ENCODE results near the gene SLC6A20.
A peak's percentile ranks its signal among the peaks of the same experiment; 100 is the strongest.

Gene SLC6A20, protein sequence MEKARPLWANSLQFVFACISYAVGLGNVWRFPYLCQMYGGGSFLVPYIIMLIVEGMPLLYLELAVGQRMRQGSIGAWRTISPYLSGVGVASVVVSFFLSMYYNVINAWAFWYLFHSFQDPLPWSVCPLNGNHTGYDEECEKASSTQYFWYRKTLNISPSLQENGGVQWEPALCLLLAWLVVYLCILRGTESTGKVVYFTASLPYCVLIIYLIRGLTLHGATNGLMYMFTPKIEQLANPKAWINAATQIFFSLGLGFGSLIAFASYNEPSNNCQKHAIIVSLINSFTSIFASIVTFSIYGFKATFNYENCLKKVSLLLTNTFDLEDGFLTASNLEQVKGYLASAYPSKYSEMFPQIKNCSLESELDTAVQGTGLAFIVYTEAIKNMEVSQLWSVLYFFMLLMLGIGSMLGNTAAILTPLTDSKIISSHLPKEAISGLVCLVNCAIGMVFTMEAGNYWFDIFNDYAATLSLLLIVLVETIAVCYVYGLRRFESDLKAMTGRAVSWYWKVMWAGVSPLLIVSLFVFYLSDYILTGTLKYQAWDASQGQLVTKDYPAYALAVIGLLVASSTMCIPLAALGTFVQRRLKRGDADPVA

DNA sequence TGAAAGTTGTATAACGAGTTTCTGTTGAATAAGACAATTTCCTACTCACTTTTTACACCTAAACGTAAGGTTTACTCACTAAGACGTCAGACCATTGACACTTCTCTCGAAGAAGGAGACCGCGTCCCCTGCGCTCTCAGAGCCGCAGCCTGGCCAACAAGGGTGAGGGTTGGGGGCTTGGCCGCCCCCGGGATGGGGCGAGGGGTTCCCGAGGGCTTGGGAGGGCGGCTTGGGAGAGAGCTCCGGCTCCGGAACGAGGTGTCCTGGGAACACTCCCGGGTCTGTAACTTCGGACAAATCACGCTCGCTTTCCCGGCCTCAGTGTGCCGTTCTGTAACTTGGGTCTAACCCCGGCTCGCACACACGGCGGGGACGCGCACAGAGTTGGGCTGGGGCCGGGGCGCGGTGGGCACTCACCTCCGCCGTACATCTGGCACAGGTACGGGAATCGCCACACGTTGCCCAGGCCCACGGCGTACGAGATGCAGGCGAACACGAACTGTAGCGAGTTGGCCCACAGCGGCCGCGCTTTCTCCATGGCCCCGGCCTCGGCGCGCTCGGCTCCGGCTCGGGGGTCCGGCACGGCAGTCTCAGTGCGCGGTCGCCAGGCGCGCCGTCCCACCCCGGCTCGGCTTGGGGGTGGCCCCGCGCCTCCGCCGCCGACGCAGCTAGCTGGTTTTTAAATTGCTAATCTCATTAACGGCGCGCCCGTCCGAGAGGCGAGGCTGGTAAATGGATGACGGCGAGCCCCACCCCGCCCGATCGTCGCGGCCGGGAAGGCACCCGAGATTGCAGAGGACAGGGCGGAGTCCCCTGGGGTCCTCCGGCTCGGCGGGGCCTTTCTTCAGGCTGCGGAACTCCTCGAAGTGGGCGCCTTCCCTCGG is at the start of gene SLC6A20:
SLC6A20 (minus strand) TSS at position 655 of the 884 bp plus-strand sequence; CDS start at position 538, 117 bp downstream.
- H3K27me3 ChIP-seq (ENCODE audit: control insufficient read depth in 1 of 2, insufficient read depth in 2 of 2, low read length in 2 of 2): peaks cover 11 to 26% of the 10 kb centered on the region in 2 donors
- H3K9ac ChIP-seq (ENCODE audit: low read depth in 1 of 2, low read length in 2 of 2): peak within 1 kb of the TSS; percentile 77
- peak within 1 kb of the TSS; percentile 55 for H3K27ac ChIP-seq (ENCODE audit: low read depth, low read length)
- peaks cover 25 to 29% of the 10 kb centered on the region in 2 donors for H3K4me1 ChIP-seq (ENCODE audit: control insufficient read depth in 1 of 2, insufficient read depth in 2 of 2, low read length in 2 of 2)
- no peaks in the 10 kb centered on the region for H3K9me3 ChIP-seq (ENCODE audit: control insufficient read depth in 1 of 2, low read length in 2 of 2)
- peak within 1 kb of the TSS; percentile 81 to 83 for H3K4me3 ChIP-seq (ENCODE audit: low read depth in 1 of 2, low read length in 2 of 2)
- no peaks in the 10 kb centered on the region for H3K36me3 ChIP-seq (ENCODE audit: control insufficient read depth in 1 of 2, insufficient read depth in 2 of 2, low read length in 2 of 2)

DNA sequence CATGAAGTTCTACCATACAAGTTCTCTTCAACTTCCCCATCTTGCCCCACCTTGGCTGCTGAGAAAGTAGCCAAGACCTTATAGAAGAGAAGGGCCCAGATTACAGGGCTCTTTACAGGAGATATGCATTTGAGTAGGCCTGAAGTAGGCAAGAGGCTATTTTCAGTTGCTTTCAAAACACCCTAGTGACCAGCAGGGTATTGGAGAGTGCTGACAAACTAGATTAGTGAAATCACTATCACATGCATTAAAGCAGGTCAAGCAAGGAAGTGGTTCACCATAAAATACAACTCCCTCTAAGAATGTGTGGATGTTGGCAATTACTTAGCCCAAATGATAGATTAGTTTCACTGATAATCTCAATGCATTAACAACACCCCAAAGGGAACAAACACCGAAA is 48.3 kb upstream of the SLC6A20 start:
- H3K27ac ChIP-seq (ENCODE audit: low read depth, low read length): no peak overlapping the region
- peaks cover 3 to 11% of the 10 kb centered on the region in 2 donors for H3K27me3 ChIP-seq (ENCODE audit: control insufficient read depth in 1 of 2, insufficient read depth in 2 of 2, low read length in 2 of 2)
- no peaks in the 10 kb centered on the region for H3K9me3 ChIP-seq (ENCODE audit: control insufficient read depth in 1 of 2, low read length in 2 of 2)
- H3K4me1 ChIP-seq (ENCODE audit: control insufficient read depth in 1 of 2, insufficient read depth in 2 of 2, low read length in 2 of 2): peaks cover 7 to 13% of the 10 kb centered on the region in 2 donors
- no peak overlapping the region for H3K9ac ChIP-seq (ENCODE audit: low read depth in 1 of 2, low read length in 2 of 2)
- no peaks in the 10 kb centered on the region for H3K36me3 ChIP-seq (ENCODE audit: control insufficient read depth in 1 of 2, insufficient read depth in 2 of 2, low read length in 2 of 2)
- no peak overlapping the region for H3K4me3 ChIP-seq (ENCODE audit: low read depth in 1 of 2, low read length in 2 of 2)

DNA sequence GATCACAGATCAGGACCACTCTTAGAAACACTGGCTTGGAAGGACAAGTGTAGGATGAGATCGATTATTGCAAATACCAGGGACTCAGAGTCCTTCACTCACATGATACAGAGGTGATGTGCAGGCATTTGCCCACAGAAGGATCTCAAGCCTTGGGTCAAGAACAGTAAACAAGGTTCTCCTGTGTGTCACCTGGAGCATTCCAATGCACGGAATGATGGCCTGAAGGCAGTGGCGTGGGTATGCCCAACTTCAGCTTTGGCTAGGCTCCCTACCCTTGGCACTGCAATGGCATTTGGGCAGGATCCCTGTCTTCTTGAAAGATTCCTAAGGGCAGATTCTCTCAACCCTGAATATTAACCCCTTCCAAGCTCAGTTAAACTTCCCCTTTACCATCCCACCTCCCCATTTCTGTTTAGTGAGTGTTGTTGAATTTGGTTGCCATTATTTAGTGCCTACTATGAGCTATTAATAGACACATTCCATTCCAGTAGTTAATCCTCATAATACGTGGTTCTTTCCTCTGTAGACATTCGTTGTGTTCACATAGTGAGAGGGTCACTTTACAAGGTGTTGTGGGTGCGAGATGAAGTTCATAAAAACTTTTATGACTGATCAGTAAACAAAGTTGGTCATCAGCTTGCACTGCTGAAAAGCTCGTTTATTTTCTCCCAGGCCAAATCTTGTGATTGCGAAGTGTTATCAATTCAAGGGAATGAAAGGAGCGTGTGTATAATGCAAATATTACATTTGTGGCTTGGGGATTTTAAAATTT is 46.7 kb upstream of the SLC6A20 start:
- Histone ChIP-seq H3K27ac (ENCODE audit: low read depth, low read length) (no peak overlapping the region), H3K9me3 (ENCODE audit: control insufficient read depth in 1 of 2, low read length in 2 of 2) (no peaks in the 10 kb centered on the region), H3K27me3 (ENCODE audit: control insufficient read depth in 1 of 2, insufficient read depth in 2 of 2, low read length in 2 of 2) (peaks cover 0 to 3% of the 10 kb centered on the region in 2 donors), H3K4me3 (ENCODE audit: low read depth in 1 of 2, low read length in 2 of 2) (no peak overlapping the region), H3K36me3 (ENCODE audit: control insufficient read depth in 1 of 2, insufficient read depth in 2 of 2, low read length in 2 of 2) (no peaks in the 10 kb centered on the region), H3K4me1 (ENCODE audit: control insufficient read depth in 1 of 2, insufficient read depth in 2 of 2, low read length in 2 of 2) (peaks cover 7 to 13% of the 10 kb centered on the region in 2 donors), H3K9ac (ENCODE audit: low read depth in 1 of 2, low read length in 2 of 2) (no peak overlapping the region)

GRCh38 chr3:45841757-45842491 is 45.6 kb upstream of the SLC6A20 start, which contains the start of gene LZTFL1:
Gene LZTFL1 (minus strand): TSS chr3:45842119. CDS start chr3:45841991, 128 bp downstream.
- Histone ChIP-seq H3K36me3 (ENCODE audit: control insufficient read depth in 1 of 2, insufficient read depth in 2 of 2, low read length in 2 of 2) (no peaks in the 10 kb centered on the region), H3K9me3 (ENCODE audit: control insufficient read depth in 1 of 2, low read length in 2 of 2) (no peaks in the 10 kb centered on the region), H3K27ac (ENCODE audit: low read depth, low read length) (no peak within 1 kb of the TSS), H3K4me3 (ENCODE audit: low read depth in 1 of 2, low read length in 2 of 2) (peak within 1 kb of the TSS; percentile 84 to 88), H3K4me1 (ENCODE audit: control insufficient read depth in 1 of 2, insufficient read depth in 2 of 2, low read length in 2 of 2) (peaks cover 7 to 13% of the 10 kb centered on the region in 2 donors), H3K27me3 (ENCODE audit: control insufficient read depth in 1 of 2, insufficient read depth in 2 of 2, low read length in 2 of 2) (no peaks in the 10 kb centered on the region), H3K9ac (ENCODE audit: low read depth in 1 of 2, low read length in 2 of 2) (peak within 1 kb of the TSS; percentile 51 to 56)

- peaks cover 0 to 4% of the 10 kb centered on the region in 2 donors for H3K36me3 ChIP-seq (ENCODE audit: control insufficient read depth in 1 of 2, insufficient read depth in 2 of 2, low read length in 2 of 2)
- H3K9ac ChIP-seq (ENCODE audit: low read depth in 1 of 2, low read length in 2 of 2): peak overlapping the region; percentile 51 to 56
- H3K4me1 ChIP-seq (ENCODE audit: control insufficient read depth in 1 of 2, insufficient read depth in 2 of 2, low read length in 2 of 2): peaks cover 7 to 13% of the 10 kb centered on the region in 2 donors
- H3K27me3 ChIP-seq (ENCODE audit: control insufficient read depth in 1 of 2, insufficient read depth in 2 of 2, low read length in 2 of 2): no peaks in the 10 kb centered on the region
- H3K27ac ChIP-seq (ENCODE audit: low read depth, low read length): no peak overlapping the region
- peak overlapping the region; percentile 84 to 88 for H3K4me3 ChIP-seq (ENCODE audit: low read depth in 1 of 2, low read length in 2 of 2)
- no peaks in the 10 kb centered on the region for H3K9me3 ChIP-seq (ENCODE audit: control insufficient read depth in 1 of 2, low read length in 2 of 2)
Measured at GRCh38 chr3:45841420-45841756, 45.1 kb upstream of the SLC6A20 start.

DNA sequence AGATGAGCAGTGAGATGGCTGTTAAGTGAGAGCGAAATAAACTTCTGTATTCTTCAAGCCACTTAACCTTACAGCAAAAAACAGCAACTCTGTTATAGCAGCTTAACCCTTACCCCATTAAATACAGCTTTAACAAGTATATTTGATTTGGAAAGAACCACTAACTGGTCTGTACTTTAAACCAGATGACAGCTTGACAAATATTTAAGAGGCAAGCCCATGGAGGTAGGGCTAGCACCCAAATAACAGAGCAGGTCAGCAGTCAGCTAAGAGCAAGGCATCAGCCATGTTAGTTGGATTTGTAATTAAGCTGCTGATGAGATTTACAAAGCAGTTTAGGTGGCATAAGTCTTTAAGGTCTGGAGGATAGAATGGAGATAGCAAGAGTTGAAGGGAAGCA is 42.1 kb upstream of the SLC6A20 start:
- peaks cover 15 to 16% of the 10 kb centered on the region in 2 donors for H3K36me3 ChIP-seq (ENCODE audit: control insufficient read depth in 1 of 2, insufficient read depth in 2 of 2, low read length in 2 of 2)
- no peaks in the 10 kb centered on the region for H3K27me3 ChIP-seq (ENCODE audit: control insufficient read depth in 1 of 2, insufficient read depth in 2 of 2, low read length in 2 of 2)
- H3K27ac ChIP-seq (ENCODE audit: low read depth, low read length): no peak overlapping the region
- H3K4me1 ChIP-seq (ENCODE audit: control insufficient read depth in 1 of 2, insufficient read depth in 2 of 2, low read length in 2 of 2): peaks cover 7 to 13% of the 10 kb centered on the region in 2 donors
- no peaks in the 10 kb centered on the region for H3K9me3 ChIP-seq (ENCODE audit: control insufficient read depth in 1 of 2, low read length in 2 of 2)
- no peak overlapping the region for H3K4me3 ChIP-seq (ENCODE audit: low read depth in 1 of 2, low read length in 2 of 2)
- no peak overlapping the region for H3K9ac ChIP-seq (ENCODE audit: low read depth in 1 of 2, low read length in 2 of 2)

- Histone ChIP-seq H3K9me3 (ENCODE audit: control insufficient read depth in 1 of 2, low read length in 2 of 2) (no peaks in the 10 kb centered on the region), H3K4me3 (ENCODE audit: low read depth in 1 of 2, low read length in 2 of 2) (no peak overlapping the region), H3K4me1 (ENCODE audit: control insufficient read depth in 1 of 2, insufficient read depth in 2 of 2, low read length in 2 of 2) (no peaks in the 10 kb centered on the region), H3K9ac (ENCODE audit: low read depth in 1 of 2, low read length in 2 of 2) (no peak overlapping the region), H3K27me3 (ENCODE audit: control insufficient read depth in 1 of 2, insufficient read depth in 2 of 2, low read length in 2 of 2) (no peaks in the 10 kb centered on the region), H3K27ac (ENCODE audit: low read depth, low read length) (no peak overlapping the region), H3K36me3 (ENCODE audit: control insufficient read depth in 1 of 2, insufficient read depth in 2 of 2, low read length in 2 of 2) (peaks cover 16 to 51% of the 10 kb centered on the region in 2 donors)
Measured at GRCh38 chr3:45832699-45833098, 36.4 kb upstream of the SLC6A20 start.

DNA sequence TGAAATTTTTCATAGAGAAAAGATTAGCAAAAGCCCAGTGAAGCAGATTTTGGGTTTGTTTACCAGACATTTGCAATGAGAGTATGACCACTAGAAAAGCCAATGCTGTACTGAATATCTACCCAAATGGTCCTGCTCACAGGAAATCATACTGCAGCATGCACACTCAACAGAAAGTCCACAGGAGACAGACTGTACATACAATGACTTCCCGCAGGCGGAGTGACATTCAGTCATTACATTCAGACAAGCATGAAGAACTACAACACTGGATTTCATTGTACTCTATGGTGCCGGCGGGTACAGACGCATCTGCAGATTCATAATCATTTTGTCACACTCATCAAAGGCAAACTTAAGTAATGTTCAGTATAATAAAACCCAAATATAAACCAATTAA is 33.8 kb upstream of the SLC6A20 start:
- Histone ChIP-seq H3K27ac (ENCODE audit: low read depth, low read length) (no peak overlapping the region), H3K9ac (ENCODE audit: low read depth in 1 of 2, low read length in 2 of 2) (no peak overlapping the region), H3K4me3 (ENCODE audit: low read depth in 1 of 2, low read length in 2 of 2) (no peak overlapping the region), H3K27me3 (ENCODE audit: control insufficient read depth in 1 of 2, insufficient read depth in 2 of 2, low read length in 2 of 2) (no peaks in the 10 kb centered on the region), H3K9me3 (ENCODE audit: control insufficient read depth in 1 of 2, low read length in 2 of 2) (no peaks in the 10 kb centered on the region), H3K36me3 (ENCODE audit: control insufficient read depth in 1 of 2, insufficient read depth in 2 of 2, low read length in 2 of 2) (peaks cover 22 to 61% of the 10 kb centered on the region in 2 donors), H3K4me1 (ENCODE audit: control insufficient read depth in 1 of 2, insufficient read depth in 2 of 2, low read length in 2 of 2) (no peaks in the 10 kb centered on the region)

DNA sequence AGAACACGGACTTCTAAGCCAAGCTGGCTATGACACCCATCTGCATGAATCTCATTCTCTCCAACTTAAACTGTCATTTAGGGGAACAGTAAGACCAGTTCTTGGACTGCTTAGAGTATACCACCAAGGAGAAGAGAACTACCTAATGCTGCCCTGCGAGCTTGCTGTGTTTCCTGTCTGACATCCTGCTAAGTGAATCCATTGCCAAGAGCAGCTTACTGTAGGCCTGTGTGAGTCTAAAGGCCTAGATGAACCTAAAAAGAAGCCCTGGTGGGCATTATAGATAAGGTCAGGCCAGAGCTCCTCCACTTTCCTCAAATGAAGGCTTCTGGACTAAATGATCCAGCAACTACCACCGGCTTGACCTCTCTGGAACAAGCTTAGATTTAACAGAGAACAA is 30.6 kb upstream of the SLC6A20 start:
- H3K36me3 ChIP-seq (ENCODE audit: control insufficient read depth in 1 of 2, insufficient read depth in 2 of 2, low read length in 2 of 2): peaks cover 15 to 53% of the 10 kb centered on the region in 2 donors
- no peak overlapping the region for H3K4me3 ChIP-seq (ENCODE audit: low read depth in 1 of 2, low read length in 2 of 2)
- no peaks in the 10 kb centered on the region for H3K4me1 ChIP-seq (ENCODE audit: control insufficient read depth in 1 of 2, insufficient read depth in 2 of 2, low read length in 2 of 2)
- no peak overlapping the region for H3K9ac ChIP-seq (ENCODE audit: low read depth in 1 of 2, low read length in 2 of 2)
- no peaks in the 10 kb centered on the region for H3K27me3 ChIP-seq (ENCODE audit: control insufficient read depth in 1 of 2, insufficient read depth in 2 of 2, low read length in 2 of 2)
- no peak overlapping the region for H3K27ac ChIP-seq (ENCODE audit: low read depth, low read length)
- H3K9me3 ChIP-seq (ENCODE audit: control insufficient read depth in 1 of 2, low read length in 2 of 2): no peaks in the 10 kb centered on the region
